CD4-positive, alpha-beta memory T cell (primary cell): ENCODE results near the gene ABL1. TPM values are rescaled to one million over a fixed set of nuclear protein-coding genes. Genes with fewer than 3 reads are reported as not detected.

Source experiments
- polyA plus RNA-seq, 2 donors: library from polyadenylated mRNA; unstranded; fragments of 300-500 nt; fragmentation: Illumina TruSeq; gene quantifications; one replicate each; pipeline ENCODE4 v1.2.3, GENCODE V29; 2021
- total RNA-seq, 2 experiments: library from RNA; stranded (reverse); gene quantifications; one replicate each; pipeline ENCODE4 v1.2.3, GENCODE V29; 2021

Gene ABL1
- total and polyA plus RNA-seq, 4 experiments from 2014 or later, result 3.2 to 34.4 (median 23.0) TPM

Other genes starting within 250 kb of the ABL1 start
- not detected for gene PRDM12, start 170.7 kb upstream of the ABL1 start, total RNA-seq
- under 1 TPM in 1 of 2 donors, not detected in 1; 0.11 TPM for gene PRDM12, start 170.7 kb upstream of the ABL1 start, polyA plus RNA-seq
- gene EXOSC2, start 141.5 kb upstream of the ABL1 start, total RNA-seq, result 10 to 100 TPM; 53.9 to 60.8 TPM
- gene EXOSC2, start 141.5 kb upstream of the ABL1 start, polyA plus RNA-seq, result 10 to 100 TPM; 22.6 to 25.3 TPM
- not detected for gene QRFP, start 61.6 kb downstream of the ABL1 start, total RNA-seq
- gene QRFP, start 61.6 kb downstream of the ABL1 start, polyA plus RNA-seq, result not detected
- not detected for gene FIBCD1, start 104.0 kb downstream of the ABL1 start, total RNA-seq
- not detected for gene FIBCD1, start 104.0 kb downstream of the ABL1 start, polyA plus RNA-seq
- gene LAMC3, start 173.9 kb downstream of the ABL1 start, total RNA-seq, result under 1 TPM; 0.32 to 0.61 TPM
- not detected for gene LAMC3, start 173.9 kb downstream of the ABL1 start, polyA plus RNA-seq